GM23338 (cell line): ENCODE data around the gene ZNF526. TPM values are rescaled to one million over a fixed set of nuclear protein-coding genes. Genes with fewer than 3 reads are reported as not detected.
A peak's percentile ranks its signal among the peaks of the same experiment; 100 is the strongest.

ENCODE experiments used
- ATAC-seq: fragments of 200-7000 bp; cut with Tn5 transposase; 3 replicates; pipeline ENCODE4 v1.9.1; 2020
- DNase-seq: peaks from one replicate; pipeline ENCODE4 v3.0.0-alpha.2; 2015; ENCODE audit warnings: low spot score
- H2AFZ ChIP-seq: fragments of 200-600 bp; sonication (generic); 2 replicates; pipeline ENCODE4 v1.8.0; 2016; ENCODE audit warnings: antibody characterized with exemption, mild to moderate bottlenecking, moderate library complexity
- H3F3A ChIP-seq: fragments of 200-600 bp; sonication (generic); replicated peaks from 2 replicates; pipeline ENCODE4 v1.8.0; 2017; ENCODE audit warnings: antibody characterized with exemption, mixed run types, low read depth
- H3K27ac ChIP-seq: fragments of 200-600 bp; sonication (generic); 2 replicates; pipeline ENCODE4 v1.6.1; 2016; ENCODE audit warnings: low read depth
- H3K27me3 ChIP-seq: fragments of 200-600 bp; sonication (generic); 2 replicates; pipeline ENCODE4 v1.8.0; 2016; ENCODE audit warnings: mild to moderate bottlenecking, mixed run types, moderate library complexity; ENCODE audit not compliant: insufficient read depth
- H3K36me3 ChIP-seq: fragments of 200-600 bp; sonication (generic); 2 replicates; pipeline ENCODE4 v1.8.0; 2016; ENCODE audit warnings: mild to moderate bottlenecking; ENCODE audit not compliant: insufficient read depth
- H3K4me1 ChIP-seq: fragments of 200-600 bp; sonication (generic); 2 replicates; pipeline ENCODE4 v1.8.0; 2016; ENCODE audit warnings: mild to moderate bottlenecking, moderate library complexity; ENCODE audit not compliant: insufficient read depth
- H3K4me2 ChIP-seq: fragments of 200-600 bp; sonication (generic); 2 replicates; pipeline ENCODE4 v1.7.1; 2017; ENCODE audit warnings: mixed run types
- H3K4me3 ChIP-seq: fragments of 200-600 bp; sonication (generic); 2 replicates; pipeline ENCODE4 v1.6.1; 2016; ENCODE audit warnings: mixed run types
- H3K79me2 ChIP-seq: fragments of 200-600 bp; sonication (generic); replicated peaks from 2 replicates; pipeline ENCODE4 v1.8.0; 2017; ENCODE audit warnings: mild to moderate bottlenecking; ENCODE audit not compliant: insufficient read depth
- H3K9me2 ChIP-seq: fragments of 200-600 bp; sonication (generic); 2 replicates; pipeline ENCODE4 v1.8.0; 2017; ENCODE audit not compliant: insufficient read depth
- H4K20me1 ChIP-seq: fragments of 200-600 bp; sonication (generic); replicated peaks from 2 replicates; pipeline ENCODE4 v1.8.0; 2017; ENCODE audit warnings: mild to moderate bottlenecking; ENCODE audit not compliant: insufficient read depth
- H3K27ac Mint-ChIP-seq: 2 replicates; pipeline ENCODE4 v1.8.0; 2020; ENCODE audit warnings: inconsistent platforms, mild to moderate bottlenecking, moderate library complexity, mixed read lengths
- H3K27me3 Mint-ChIP-seq: 3 replicates; pipeline ENCODE4 v1.8.0; 2022; ENCODE audit warnings: low read depth, mild to moderate bottlenecking, moderate library complexity, mixed read lengths, inconsistent platforms; ENCODE audit not compliant: insufficient read depth, poor library complexity
- H3K36me3 Mint-ChIP-seq: 3 replicates; pipeline ENCODE4 v1.8.0; 2021; ENCODE audit warnings: low read depth, mild to moderate bottlenecking, inconsistent platforms, moderate library complexity, mixed read lengths
- H3K4me1 Mint-ChIP-seq: 3 replicates; pipeline ENCODE4 v1.8.0; 2020; ENCODE audit warnings: mild to moderate bottlenecking, inconsistent platforms, mixed read lengths
- H3K4me3 Mint-ChIP-seq: 3 replicates; pipeline ENCODE4 v1.8.0; 2021; ENCODE audit warnings: moderate library complexity, mild to moderate bottlenecking, inconsistent platforms, mixed read lengths
- H3K9me3 Mint-ChIP-seq: 3 replicates; pipeline ENCODE4 v1.8.0; 2020; ENCODE audit warnings: moderate library complexity, mild to moderate bottlenecking, inconsistent platforms, mixed read lengths
- CREB1 ChIP-seq: fragments of 250-450 bp; sonication (Bioruptor Pico); IDR thresholded peaks from 2 replicates; pipeline ENCODE4 v1.5.0; 2020; ENCODE audit warnings: low read depth, mild to moderate bottlenecking, moderate library complexity
- CTCF ChIP-seq, 2 experiments: fragments of 200-600 bp in 1 of 2; sonication (generic) in 1 of 2; conservative IDR thresholded peaks; 2 replicates each; pipeline versions ENCODE4 v1.5.1 to v1.6.1; 2016 to 2017; ENCODE audit warnings: antibody characterized with exemption in 2 of 2, low read depth in 2 of 2, mild to moderate bottlenecking in 2 of 2, moderate library complexity in 1 of 2
- REST ChIP-seq: IDR thresholded peaks from one replicate; pipeline ENCODE4 v1.6.1; 2018; ENCODE audit warnings: antibody characterized with exemption; ENCODE audit not compliant: unreplicated experiment
- STAT1 ChIP-seq: IDR thresholded peaks from one replicate; pipeline ENCODE4 v1.6.1; 2016; ENCODE audit warnings: antibody characterized with exemption; ENCODE audit not compliant: unreplicated experiment
- ZNF462 ChIP-seq: fragments of 250-450 bp; sonication (Bioruptor Pico); IDR thresholded peaks from 2 replicates; pipeline ENCODE4 v1.5.0; 2020; ENCODE audit warnings: mild to moderate bottlenecking, moderate library complexity
- polyA plus RNA-seq: library from polyadenylated mRNA; unstranded; fragments of >200 nt; fragmentation: Nextera tagmentation; extraction: Ambion mirVana; gene quantifications from 2 replicates; pipeline ENCODE4 v1.2.1, GENCODE V29; 2016
- total RNA-seq: library from RNA; depleted of rRNA; stranded (reverse); fragments of >200 nt; shearing (Covaris generic); gene quantifications from 2 replicates; pipeline ENCODE4 v1.2.3, GENCODE V29; 2014

ZNF526 gene
- total and polyA plus RNA-seq, 2 experiments from 2014 or later, result 4.7 to 13.3 TPM

GRCh38 chr19:42252365-42253244, 32.5 kb downstream of the ZNF526 start:
- peaks cover 17% of the 10 kb centered on the region for H3F3A ChIP-seq
- H3K9me3 Mint-ChIP-seq, result no peaks in the 10 kb centered on the region; the same call in 1 of the 3 replicates
- H3K4me1 Mint-ChIP-seq, result peaks cover 35% of the 10 kb centered on the region
- H3K9me2 ChIP-seq, result no peaks in the 10 kb centered on the region
- H3K36me3 ChIP-seq, result no peaks in the 10 kb centered on the region
- H3K79me2 ChIP-seq, result peaks cover 38% of the 10 kb centered on the region
- H3K4me3 ChIP-seq, result peak overlapping the region; percentile 96
- H3K27ac Mint-ChIP-seq, result peak overlapping the region; percentile 94
- peaks cover 10% of the 10 kb centered on the region; the same call in 2 of the 3 replicates for H3K36me3 Mint-ChIP-seq
- DNase-seq, result peak; percentile 42
- TF ChIP-seq CREB1 (CRISPR knock-in tag) (peak; percentile 47; the same call in 1 of the 2 replicates), STAT1 (no peak), CTCF (conservative IDR thresholded peaks at IDR 0.05; ENCODE audit: low read depth in 2 of 2) (no peak), ZNF462 (no peak), REST (no peak)
- H3K27me3 ChIP-seq, result peaks cover 15% of the 10 kb centered on the region
- no peak for ATAC-seq
- H3K27ac ChIP-seq, result peak overlapping the region; percentile 92
- peak overlapping the region; percentile 88 for H3K4me3 Mint-ChIP-seq
- H4K20me1 ChIP-seq, result no peaks in the 10 kb centered on the region; the same call in 1 of the 2 replicates
- peak overlapping the region; percentile 96 for H3K4me2 ChIP-seq
- no peak overlapping the region for H2AFZ ChIP-seq
- peaks cover 27% of the 10 kb centered on the region for H3K4me1 ChIP-seq
- peaks cover 34% of the 10 kb centered on the region for H3K27me3 Mint-ChIP-seq
